ENCODE data around the gene SHD.
"Not testable (repeated sequence)": the region's sequence is repeated elsewhere in the genome, so short reads cannot be mapped to it uniquely, and the experiment has no call there.

Gene SHD

DNA sequence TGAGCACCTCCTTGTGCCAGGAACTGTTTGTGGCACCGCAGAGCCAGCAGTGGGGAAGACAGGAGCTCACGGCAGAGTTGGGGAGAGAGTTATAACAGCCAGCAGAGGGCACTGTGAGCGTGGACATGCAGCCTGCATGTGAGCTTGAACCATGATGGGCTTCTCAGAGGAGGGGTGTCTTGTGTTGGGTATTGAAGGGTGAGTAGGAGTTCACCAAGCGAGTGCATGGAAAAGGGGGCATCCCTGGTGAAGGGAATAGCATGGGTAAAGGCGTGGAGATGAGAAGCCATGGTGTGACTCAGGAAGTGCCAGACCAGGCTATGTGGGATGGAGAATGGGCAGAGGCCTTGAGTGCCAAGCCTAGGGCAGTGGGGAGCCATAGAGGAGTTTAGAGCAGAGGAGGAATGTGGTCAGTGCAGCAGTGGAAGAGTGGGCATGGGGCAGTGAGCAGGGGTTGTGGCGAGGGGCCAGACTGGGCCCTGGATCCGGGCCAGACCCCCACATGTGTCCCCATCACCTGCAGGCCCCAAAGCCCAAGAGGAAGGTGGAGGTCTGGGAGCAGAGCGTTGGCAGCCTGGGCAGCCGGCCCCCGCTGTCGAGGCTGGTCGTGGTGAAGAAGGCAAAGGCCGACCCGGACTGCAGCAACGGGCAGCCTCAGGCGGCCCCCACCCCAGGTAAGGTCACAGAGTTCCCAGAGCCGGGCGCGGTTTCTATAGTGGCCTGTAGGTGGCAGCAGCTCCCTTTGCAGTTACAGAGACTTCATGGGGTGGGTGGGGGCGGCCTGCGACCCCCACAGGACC lies 11.8 kb upstream of the SHD start:
- Histone ChIP-seq H3K36me3 (ENCODE audit: control insufficient read depth, insufficient read depth, low read length) (peaks cover 14% of the 10 kb centered on the region), H3K27me3 (ENCODE audit: control insufficient read depth, insufficient read depth, low read length) (no peaks in the 10 kb centered on the region), H3K9me3 (ENCODE audit: control insufficient read depth, insufficient read depth, low read length) (no peaks in the 10 kb centered on the region), H3K4me1 (ENCODE audit: control insufficient read depth, insufficient read depth, low read length) (no peaks in the 10 kb centered on the region; the same call in 1 of the 2 replicates), H3K4me3 (ENCODE audit: low read length) (no peak overlapping the region), H3K27ac (ENCODE audit: low read length) (no peak overlapping the region)
- no CpG with 5 or more reads among the region's 21 CpGs for WGBS (ENCODE audit: insufficient coverage, insufficient read length)
- DNase-seq (ENCODE audit: low read depth, low spot score) = peak; percentile 88

DNA sequence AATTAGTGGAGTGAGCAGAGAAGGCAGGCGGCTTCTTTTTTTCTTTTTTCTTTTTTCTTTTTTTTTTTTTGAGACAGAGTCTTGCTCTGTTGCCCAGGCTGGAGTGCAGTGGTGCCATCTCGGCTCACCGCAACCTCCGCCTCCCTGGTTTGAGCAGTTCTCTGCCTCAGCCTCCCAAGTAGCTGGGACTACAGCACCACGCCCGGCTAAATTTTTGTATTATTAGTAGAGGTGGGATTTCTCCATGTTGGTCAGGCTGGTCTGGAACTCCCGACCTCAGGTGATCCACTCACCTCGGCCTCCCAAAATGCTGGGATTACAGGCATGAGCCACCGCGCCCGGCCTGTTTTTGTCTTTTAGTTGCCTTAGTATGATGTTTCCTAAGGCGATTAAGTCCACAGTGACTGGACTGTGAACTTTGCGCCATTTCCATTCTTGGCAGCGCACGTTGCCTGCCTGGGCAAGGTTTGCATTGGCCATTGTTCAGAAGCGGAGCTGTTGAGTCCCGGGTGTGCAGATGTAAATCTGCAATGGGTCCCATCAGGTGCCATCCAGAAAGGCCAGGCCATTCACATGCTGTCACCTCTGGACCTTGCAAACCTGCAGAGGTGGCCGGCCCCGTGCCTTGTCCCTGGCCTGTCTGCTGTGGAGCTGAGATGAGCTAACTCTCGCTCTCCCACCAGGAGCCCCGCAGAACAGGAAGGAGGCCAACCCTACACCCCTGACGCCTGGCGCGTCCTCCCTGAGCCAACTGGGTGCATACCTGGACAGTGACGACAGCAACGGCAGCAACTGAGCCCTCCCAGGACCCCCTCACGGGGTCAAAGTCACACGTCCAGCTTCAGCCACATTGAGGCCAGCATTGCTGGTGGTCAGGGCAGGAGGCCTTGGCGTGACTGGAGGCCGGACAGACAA lies 10.9 kb upstream of the SHD start:
- H3K27me3 ChIP-seq (ENCODE audit: control insufficient read depth, insufficient read depth, low read length) = no peaks in the 10 kb centered on the region
- H3K27ac ChIP-seq (ENCODE audit: low read length) = no peak overlapping the region
- H3K9me3 ChIP-seq (ENCODE audit: control insufficient read depth, insufficient read depth, low read length) = no peaks in the 10 kb centered on the region
- H3K4me1 ChIP-seq (ENCODE audit: control insufficient read depth, insufficient read depth, low read length) = no peaks in the 10 kb centered on the region; the same call in 1 of the 2 replicates
- no peak overlapping the region for H3K4me3 ChIP-seq (ENCODE audit: low read length)
- H3K36me3 ChIP-seq (ENCODE audit: control insufficient read depth, insufficient read depth, low read length) = peaks cover 12% of the 10 kb centered on the region
- DNase-seq (ENCODE audit: low read depth, low spot score) = no peak
- WGBS (ENCODE audit: insufficient coverage, insufficient read length) = no CpG with 5 or more reads among the region's 30 CpGs

DNA sequence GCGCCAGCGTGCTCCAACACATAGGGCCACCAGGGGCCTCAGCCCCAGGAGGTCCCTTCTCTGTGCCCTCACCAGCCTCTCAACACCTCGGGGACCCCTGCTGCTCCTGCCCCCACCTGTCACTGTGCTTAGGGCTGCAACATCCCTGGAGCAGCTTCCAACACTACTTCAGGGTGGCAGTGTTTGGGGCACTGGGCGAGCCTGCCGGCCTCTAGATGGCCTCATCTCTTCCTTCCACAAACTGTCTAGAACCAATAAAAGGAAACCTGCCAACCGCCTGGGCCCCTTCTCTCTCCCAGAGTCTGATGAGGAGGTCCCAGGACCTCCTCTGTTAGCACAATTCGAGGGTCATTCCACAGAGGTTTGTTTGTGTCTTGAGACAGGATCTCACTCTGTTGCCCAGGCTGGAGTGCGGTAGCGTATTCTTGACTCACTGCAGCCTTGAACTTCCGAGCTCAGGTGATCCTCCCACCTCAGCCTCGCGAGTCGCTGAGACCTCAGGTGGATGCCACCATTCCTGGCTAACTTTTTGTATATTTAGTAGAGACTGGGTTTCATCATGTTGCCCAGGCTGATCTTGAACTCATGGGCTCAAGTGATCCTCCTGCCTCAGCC lies 10.1 kb upstream of the SHD start:
- H3K36me3 ChIP-seq (ENCODE audit: control insufficient read depth, insufficient read depth, low read length) = peaks cover 10% of the 10 kb centered on the region
- no CpG with 5 or more reads among the region's 13 CpGs for WGBS (ENCODE audit: insufficient coverage, insufficient read length)
- no peaks in the 10 kb centered on the region for H3K9me3 ChIP-seq (ENCODE audit: control insufficient read depth, insufficient read depth, low read length)
- no peak overlapping the region for H3K4me3 ChIP-seq (ENCODE audit: low read length)
- H3K27ac ChIP-seq (ENCODE audit: low read length) = no peak overlapping the region
- no peak for DNase-seq (ENCODE audit: low read depth, low spot score)
- no peaks in the 10 kb centered on the region for H3K27me3 ChIP-seq (ENCODE audit: control insufficient read depth, insufficient read depth, low read length)
- no peaks in the 10 kb centered on the region; the same call in 1 of the 2 replicates for H3K4me1 ChIP-seq (ENCODE audit: control insufficient read depth, insufficient read depth, low read length)

DNA sequence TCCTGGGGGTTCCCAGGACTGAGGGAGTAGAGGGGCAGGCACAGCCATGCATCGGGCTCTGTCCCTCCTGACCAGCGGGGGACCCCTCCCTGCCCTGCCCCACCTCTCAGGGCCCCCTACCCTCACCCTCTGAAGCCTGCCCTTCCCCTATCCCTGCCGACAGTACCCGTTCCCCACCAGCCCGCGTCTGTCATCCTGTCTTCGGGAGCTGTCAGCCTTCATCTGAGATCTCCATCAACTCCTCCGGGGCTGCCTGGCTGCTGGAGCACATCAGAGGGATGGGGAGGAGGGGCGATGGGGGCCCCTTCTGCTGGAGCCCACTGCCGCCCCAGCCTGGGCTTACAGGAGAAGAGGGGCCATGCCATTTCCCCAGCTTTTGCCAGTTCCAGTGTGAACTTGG lies 6.2 kb upstream of the SHD start:
- Histone ChIP-seq H3K9me3 (ENCODE audit: control insufficient read depth, insufficient read depth, low read length) (no peaks in the 10 kb centered on the region), H3K27me3 (ENCODE audit: control insufficient read depth, insufficient read depth, low read length) (no peaks in the 10 kb centered on the region), H3K4me1 (ENCODE audit: control insufficient read depth, insufficient read depth, low read length) (no peaks in the 10 kb centered on the region; the same call in 1 of the 2 replicates), H3K4me3 (ENCODE audit: low read length) (no peak overlapping the region), H3K36me3 (ENCODE audit: control insufficient read depth, insufficient read depth, low read length) (peaks cover 8% of the 10 kb centered on the region), H3K27ac (ENCODE audit: low read length) (no peak overlapping the region)
- WGBS (ENCODE audit: insufficient coverage, insufficient read length) = no CpG with 5 or more reads among the region's 10 CpGs
- no peak for DNase-seq (ENCODE audit: low read depth, low spot score)

DNA sequence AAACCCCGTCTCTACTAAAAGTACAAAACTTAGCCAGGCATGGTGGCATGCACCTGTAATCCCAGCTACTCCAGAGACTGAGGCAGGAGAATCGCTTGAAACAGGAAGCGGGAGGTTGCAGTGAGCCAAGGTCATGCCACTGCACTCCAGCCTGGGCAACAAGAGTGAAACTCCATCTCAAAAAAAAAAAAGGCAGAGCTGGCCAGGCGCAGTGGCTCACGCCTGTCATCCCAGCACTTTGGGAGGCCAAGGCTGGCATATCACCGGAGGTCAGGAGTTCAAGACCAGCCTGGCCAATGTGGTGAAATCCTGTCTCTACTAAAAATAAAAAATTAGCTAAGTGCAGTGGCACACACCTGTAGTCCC lies 4.8 kb upstream of the SHD start:
- DNase-seq (ENCODE audit: low read depth, low spot score); H3K4me1 ChIP-seq (ENCODE audit: control insufficient read depth, insufficient read depth, low read length); H3K27ac ChIP-seq (ENCODE audit: low read length); H3K9me3 ChIP-seq (ENCODE audit: control insufficient read depth, insufficient read depth, low read length); H3K27me3 ChIP-seq (ENCODE audit: control insufficient read depth, insufficient read depth, low read length); H3K36me3 ChIP-seq (ENCODE audit: control insufficient read depth, insufficient read depth, low read length); H3K4me3 ChIP-seq (ENCODE audit: low read length): not testable (repeated sequence)
- WGBS (ENCODE audit: insufficient coverage, insufficient read length) = no CpG with 5 or more reads among the region's 6 CpGs

DNA sequence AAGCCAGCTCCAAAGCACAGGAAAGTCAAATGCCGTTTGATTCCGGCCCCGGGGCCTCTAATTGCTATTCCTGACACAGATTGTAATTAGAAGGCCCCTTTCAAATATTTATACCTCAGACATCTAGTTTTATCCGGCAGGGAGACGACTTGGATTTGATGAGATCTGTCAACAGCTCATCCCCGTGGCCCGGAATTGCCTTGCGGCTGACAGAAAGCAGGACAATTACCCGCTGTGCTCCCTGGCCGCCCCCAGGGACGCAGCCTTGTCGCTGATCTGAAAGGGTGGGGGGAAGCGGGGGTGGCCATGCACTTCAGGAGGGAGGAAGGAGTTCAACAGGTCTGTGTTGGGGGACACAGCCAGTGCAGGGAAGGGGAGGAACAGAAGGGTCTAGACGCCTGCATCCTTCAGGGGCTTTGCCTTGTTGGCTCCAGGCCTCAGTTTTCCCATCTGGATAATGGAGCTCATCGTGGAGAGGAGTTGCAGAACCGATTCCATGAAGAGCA lies 1.8 kb upstream of the SHD start:
- peaks cover 13% of the 10 kb centered on the region; the same call in 1 of the 2 replicates for H3K27me3 ChIP-seq (ENCODE audit: control insufficient read depth, insufficient read depth, low read length)
- no peaks in the 10 kb centered on the region for H3K9me3 ChIP-seq (ENCODE audit: control insufficient read depth, insufficient read depth, low read length)
- H3K4me3 ChIP-seq (ENCODE audit: low read length) = no peak overlapping the region
- H3K36me3 ChIP-seq (ENCODE audit: control insufficient read depth, insufficient read depth, low read length) = no peaks in the 10 kb centered on the region
- 0 out of 2 replicates have a peak, but pooled peaks cover 1% of the 10 kb centered on the region for H3K4me1 ChIP-seq (ENCODE audit: control insufficient read depth, insufficient read depth, low read length)
- H3K27ac ChIP-seq (ENCODE audit: low read length) = no peak overlapping the region
- no CpG with 5 or more reads among the region's 16 CpGs for WGBS (ENCODE audit: insufficient coverage, insufficient read length)
- DNase-seq (ENCODE audit: low read depth, low spot score) = no peak

DNA sequence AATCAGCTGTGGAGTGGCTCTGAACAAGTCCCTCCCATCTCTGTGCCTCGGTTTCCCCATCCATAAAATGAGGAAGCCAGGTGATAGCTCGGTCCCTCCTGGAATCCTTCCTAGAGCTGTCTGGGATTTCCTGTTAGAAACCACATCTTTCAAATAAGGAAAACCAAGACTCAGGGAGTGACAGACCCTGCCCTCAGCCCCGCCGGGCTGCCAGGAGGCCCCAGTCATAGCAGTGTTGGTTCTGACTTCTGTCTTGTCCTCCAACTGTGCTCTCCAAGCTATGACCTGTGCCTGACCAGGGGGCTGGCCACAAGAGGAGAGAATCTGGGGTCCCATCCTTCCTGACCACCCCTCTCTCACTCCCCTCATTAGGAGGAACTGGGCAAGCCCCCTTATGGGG lies 1.1 kb upstream of the SHD start:
- Histone ChIP-seq H3K4me1 (ENCODE audit: control insufficient read depth, insufficient read depth, low read length) (0 out of 2 replicates have a peak, but pooled peaks cover 1% of the 10 kb centered on the region), H3K36me3 (ENCODE audit: control insufficient read depth, insufficient read depth, low read length) (no peaks in the 10 kb centered on the region), H3K27me3 (ENCODE audit: control insufficient read depth, insufficient read depth, low read length) (peaks cover 13% of the 10 kb centered on the region; the same call in 1 of the 2 replicates), H3K4me3 (ENCODE audit: low read length) (no peak overlapping the region), H3K27ac (ENCODE audit: low read length) (no peak overlapping the region), H3K9me3 (ENCODE audit: control insufficient read depth, insufficient read depth, low read length) (no peaks in the 10 kb centered on the region)
- no peak for DNase-seq (ENCODE audit: low read depth, low spot score)
- WGBS (ENCODE audit: insufficient coverage, insufficient read length) = no CpG with 5 or more reads among the region's 4 CpGs

DNA sequence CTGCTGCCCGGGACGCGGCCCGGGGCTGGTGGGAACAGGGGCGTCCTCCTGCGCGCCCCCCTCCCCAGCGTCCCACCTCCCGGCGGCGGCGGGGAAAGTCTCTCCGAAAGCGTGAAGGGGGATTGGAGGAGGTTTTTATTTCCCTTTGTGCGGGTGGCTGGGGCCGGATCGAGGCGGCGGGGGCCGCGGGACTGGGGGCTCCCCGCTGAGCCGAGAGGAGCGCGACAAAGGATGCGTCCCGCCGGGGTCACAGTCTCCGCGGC lies 132 bp downstream of the SHD start:
- Histone ChIP-seq H3K4me3 (ENCODE audit: low read length) (peak overlapping the region; percentile 70; the same call in 1 of the 2 replicates), H3K4me1 (ENCODE audit: control insufficient read depth, insufficient read depth, low read length) (0 out of 2 replicates have a peak, but pooled peaks cover 1% of the 10 kb centered on the region), H3K9me3 (ENCODE audit: control insufficient read depth, insufficient read depth, low read length) (no peaks in the 10 kb centered on the region), H3K27me3 (ENCODE audit: control insufficient read depth, insufficient read depth, low read length) (peaks cover 13% of the 10 kb centered on the region; the same call in 1 of the 2 replicates), H3K36me3 (ENCODE audit: control insufficient read depth, insufficient read depth, low read length) (no peaks in the 10 kb centered on the region), H3K27ac (ENCODE audit: low read length) (no peak overlapping the region)
- DNase-seq (ENCODE audit: low read depth, low spot score) = no peak
- no CpG with 5 or more reads among the region's 30 CpGs for WGBS (ENCODE audit: insufficient coverage, insufficient read length)

DNA sequence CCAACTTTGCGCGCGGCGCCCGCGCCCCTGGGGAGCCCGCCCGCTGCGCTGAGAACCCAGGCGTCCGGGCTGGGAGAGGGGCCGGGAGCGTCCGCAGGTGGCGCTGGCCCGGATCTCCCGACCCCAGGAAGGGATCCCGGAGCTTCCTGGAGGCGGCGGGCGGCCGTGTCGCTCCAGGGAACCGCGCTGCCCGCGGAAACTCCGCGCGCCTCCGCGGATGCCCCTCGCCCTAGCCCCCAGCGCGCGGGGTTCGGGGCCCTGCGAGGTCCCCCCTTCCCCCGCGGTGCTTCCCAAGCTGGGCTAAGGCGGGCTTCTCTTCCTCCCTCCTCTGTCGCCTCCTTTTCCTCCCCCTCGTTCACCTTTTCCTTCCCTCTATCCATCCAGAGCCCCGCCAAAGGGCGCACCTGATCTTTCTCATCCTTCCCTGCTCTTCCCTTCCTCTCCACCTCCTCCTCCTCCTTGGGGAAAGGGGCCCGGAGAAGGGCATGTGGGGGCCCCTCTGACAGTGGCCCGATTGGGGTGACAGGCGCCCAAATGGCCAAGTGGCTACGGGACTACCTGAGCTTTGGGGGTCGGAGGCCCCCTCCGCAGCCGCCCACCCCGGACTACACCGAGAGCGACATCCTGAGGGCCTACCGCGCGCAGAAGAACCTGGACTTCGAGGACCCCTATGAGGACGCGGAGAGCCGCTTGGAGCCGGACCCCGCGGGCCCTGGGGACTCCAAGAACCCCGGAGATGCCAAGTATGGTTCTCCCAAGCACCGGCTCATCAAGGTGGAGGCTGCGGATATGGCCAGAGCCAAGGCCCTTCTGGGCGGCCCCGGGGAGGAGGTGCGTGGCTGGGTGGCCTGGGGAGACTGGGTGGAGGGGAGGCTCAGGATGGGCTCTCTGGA lies 710 bp downstream of the SHD start:
- no CpG with 5 or more reads among the region's 71 CpGs for WGBS (ENCODE audit: insufficient coverage, insufficient read length)
- 0 out of 2 replicates have a peak, but pooled peaks cover 1% of the 10 kb centered on the region for H3K4me1 ChIP-seq (ENCODE audit: control insufficient read depth, insufficient read depth, low read length)
- no peaks in the 10 kb centered on the region for H3K36me3 ChIP-seq (ENCODE audit: control insufficient read depth, insufficient read depth, low read length)
- H3K4me3 ChIP-seq (ENCODE audit: low read length) = peak overlapping the region; percentile 70; the same call in 1 of the 2 replicates
- no peak for DNase-seq (ENCODE audit: low read depth, low spot score)
- no peak overlapping the region for H3K27ac ChIP-seq (ENCODE audit: low read length)
- H3K9me3 ChIP-seq (ENCODE audit: control insufficient read depth, insufficient read depth, low read length) = no peaks in the 10 kb centered on the region
- peaks cover 13% of the 10 kb centered on the region; the same call in 1 of the 2 replicates for H3K27me3 ChIP-seq (ENCODE audit: control insufficient read depth, insufficient read depth, low read length)
